K562 (cell line): ENCODE measurements around the gene MBLAC2. TPM values are rescaled to one million over a fixed set of nuclear protein-coding genes. Genes with fewer than 3 reads are reported as not detected.

Experiments used
- CHD7 ChIP-seq: fragments of 200-600 bp; sonication (generic); IDR thresholded peaks from one replicate; pipeline ENCODE4 v1.6.1; 2012; ENCODE audit warnings: mild to moderate bottlenecking, low read depth, low read length, inconsistent platforms
- DMBX1 ChIP-seq: fragments of 250-450 bp; sonication (Bioruptor Pico); IDR thresholded peaks from 2 replicates; pipeline ENCODE4 v1.8.0; 2022; ENCODE audit warnings: inconsistent platforms, mild to moderate bottlenecking, moderate library complexity, borderline replicate concordance
- ELK1 ChIP-seq: sonication (generic); formaldehyde crosslinking; IDR thresholded peaks from 2 replicates; pipeline ENCODE4 v1.8.1; 2022; ENCODE audit warnings: missing genetic modification reagents
- FOXA1 ChIP-seq: fragments of 450-650 bp; IDR thresholded peaks from 2 replicates; pipeline ENCODE4 v1.6.1; 2016; ENCODE audit warnings: mild to moderate bottlenecking, borderline replicate concordance
- IRF1 ChIP-seq: sonication (generic); formaldehyde crosslinking; IDR thresholded peaks from 2 replicates; pipeline ENCODE4 v1.8.0; 2022; ENCODE audit warnings: missing genetic modification reagents, mild to moderate bottlenecking, borderline replicate concordance
- POLR3A ChIP-seq: IDR thresholded peaks from 2 replicates; pipeline ENCODE4 v1.6.1; 2011; ENCODE audit warnings: borderline replicate concordance, mild to moderate bottlenecking, moderate library complexity; ENCODE audit not compliant: insufficient read length, insufficient read depth; ENCODE audit errors: extremely low read depth
- SP2 ChIP-seq: IDR thresholded peaks from 2 replicates; pipeline ENCODE4 v1.6.1; 2011; ENCODE audit warnings: mild to moderate bottlenecking, low read depth, low read length, moderate library complexity; ENCODE audit not compliant: poor library complexity, severe bottlenecking; ENCODE audit errors: extremely low read depth
- ZNF518B ChIP-seq: fragments of 250-450 bp; sonication (Bioruptor Pico); IDR thresholded peaks from 2 replicates; pipeline ENCODE4 v1.5.0; 2021; ENCODE audit warnings: mild to moderate bottlenecking, moderate library complexity
- polyA plus RNA-seq, 8 experiments: library from polyadenylated mRNA; depleted of rRNA in 4 of 8; stranded (reverse) in 5 of 8; unstranded in 3 of 8; fragments of >200 nt; fragmentation: Nextera tagmentation in 2 of 8; fragmentation: Illumina TruSeq in 1 of 8; extraction: Ambion mirVana in 2 of 8; extraction: Trizol in 1 of 8; gene quantifications; 2 replicates each; pipeline versions ENCODE4 v1.2.1 to v1.2.3, GENCODE V29; 2011 to 2014; ENCODE audit warnings: inconsistent platforms in 1 of 8, missing spikeins in 1 of 8
- total RNA-seq, 7 experiments: library from RNA; depleted of rRNA in 6 of 7; stranded (reverse); fragments of >200 nt in 6 of 7; fragmentation: Illumina TruSeq in 2 of 7; extraction: Trizol in 2 of 7; gene quantifications; 2 replicates each; pipeline versions ENCODE4 v1.2.1 to v1.2.3, GENCODE V29; 2011 to 2021; ENCODE audit warnings: low replicate concordance in 1 of 7

MBLAC2 gene
- total and polyA plus RNA-seq, 9 of the 15 experiments (the other 6 are each of a cell fraction or from before 2014, with no cell fraction given): 2.4 to 13.1 (median 10.3) TPM

GRCh38 chr5:90473396-90474234, 956 bp downstream of the MBLAC2 start (continued):
- TF ChIP-seq CHD7 (no peak), POLR3A (no peak), ELK1 (CRISPR knock-in tag) (no peak), IRF1 (CRISPR knock-in tag) (no peak; the same call in 1 of the 2 replicates), ZNF518B (CRISPR knock-in tag) (no peak), DMBX1 (CRISPR knock-in tag) (no peak), SP2 (no peak), FOXA1 (no peak)
